PC-9 (cell line): ENCODE measurements around the gene CHURC1. TPM values are rescaled to one million over a fixed set of nuclear protein-coding genes. Genes with fewer than 3 reads are reported as not detected.

Experiments
- BruUV-seq: library from RNA; stranded (reverse); fragments of 400-500 nt; replicated peaks from 2 replicates; lab custom pipeline; 2021; lab: Mats Ljungman, UMichigan
- CTCF ChIA-PET: fragments of 300-600 bp; sonication (Branson Sonifier 250); formaldehyde crosslinking; loops from one replicate; lab custom pipeline; 2022; ENCODE audit warnings: antibody characterized with exemption; lab: Charles Lee
- POLR2A ChIA-PET: fragments of 300-600 bp; sonication (Branson Sonifier 250); formaldehyde crosslinking; loops from one replicate; lab custom pipeline; 2022; ENCODE audit warnings: antibody characterized with exemption; ENCODE audit not compliant: unreplicated experiment; lab: Charles Lee
- DNase-seq, 2 experiments: peaks; one replicate each; pipeline versions ENCODE4 v3.0.0 to v3.0.0-alpha.2; 2015 to 2022; ENCODE audit warnings: mixed read lengths in 1 of 2
- H2AFZ ChIP-seq: fragments of 200-600 bp; sonication (generic); 2 replicates; pipeline ENCODE4 v1.8.1; 2017; ENCODE audit warnings: antibody characterized with exemption
- H3F3A ChIP-seq: fragments of 200-600 bp; sonication (generic); 2 replicates; pipeline ENCODE4 v1.8.1; 2017; ENCODE audit warnings: antibody characterized with exemption, mild to moderate bottlenecking, low read depth; ENCODE audit not compliant: insufficient read depth
- H3K27ac ChIP-seq: fragments of 200-600 bp; sonication (generic); 2 replicates; pipeline ENCODE4 v1.6.1; 2016; ENCODE audit warnings: mixed run types
- H3K27me3 ChIP-seq: fragments of 200-600 bp; sonication (generic); 2 replicates; pipeline ENCODE4 v1.6.1; 2016; ENCODE audit warnings: low read depth, mixed run types; ENCODE audit not compliant: insufficient read depth
- H3K36me3 ChIP-seq: fragments of 200-600 bp; sonication (generic); 2 replicates; pipeline ENCODE4 v1.6.1; 2016; ENCODE audit warnings: low read depth, mixed run types
- H3K4me1 ChIP-seq: fragments of 200-600 bp; sonication (generic); replicated peaks from 2 replicates; pipeline ENCODE4 v1.6.1; 2016; ENCODE audit warnings: mixed run types; ENCODE audit not compliant: insufficient read depth
- H3K4me2 ChIP-seq: fragments of 200-600 bp; sonication (generic); 2 replicates; pipeline ENCODE4 v1.6.1; 2017; ENCODE audit warnings: mixed run types
- H3K4me3 ChIP-seq: fragments of 200-600 bp; sonication (generic); 2 replicates; pipeline ENCODE4 v1.6.1; 2016; ENCODE audit warnings: mixed run types
- H3K79me2 ChIP-seq: fragments of 200-600 bp; sonication (generic); 2 replicates; pipeline ENCODE4 v1.6.1; 2017; ENCODE audit warnings: low read depth, mixed run types
- H3K9me2 ChIP-seq: fragments of 200-600 bp; sonication (generic); 2 replicates; pipeline ENCODE4 v1.8.1; 2017; ENCODE audit warnings: mild to moderate bottlenecking; ENCODE audit not compliant: insufficient read depth
- H3K9me3 ChIP-seq: fragments of 200-600 bp; sonication (generic); 2 replicates; pipeline ENCODE4 v1.8.1; 2016; ENCODE audit warnings: low read depth; ENCODE audit not compliant: insufficient read depth
- H4K20me1 ChIP-seq: fragments of 200-600 bp; sonication (generic); 2 replicates; pipeline ENCODE4 v1.8.1; 2017; ENCODE audit not compliant: insufficient read depth
- EZH2 ChIP-seq: fragments of 200-600 bp; sonication (generic); IDR thresholded peaks from 2 replicates; pipeline ENCODE4 v1.8.0; 2017; ENCODE audit warnings: antibody characterized with exemption, low read depth
- intact Hi-C: fragments of 100-400 bp; cut with micrococcal nuclease; formaldehyde crosslinking; loops from one replicate; pipeline ENCODE4 v1.10.0; 2022; ENCODE audit not compliant: unreplicated experiment
- total RNA-seq: library from RNA; stranded (reverse); gene quantifications from 2 replicates; pipeline ENCODE4 v1.2.3, GENCODE V29; 2021
- TF ChIP-seq, protein P1 (sequence below): fragments of 200-600 bp; sonication (generic); conservative IDR thresholded peaks from 2 replicates; pipeline ENCODE4 v1.6.1; 2017; ENCODE audit warnings: mixed run types, antibody characterized with exemption, mild to moderate bottlenecking, moderate library complexity

Gene CHURC1
- total RNA-seq, 1 experiment from 2014 or later = 91.8 TPM

GRCh38 chr14:64974563-64974962, 60.3 kb downstream of the CHURC1 start:
- H2AFZ ChIP-seq = no peak overlapping the region
- DNase-seq = no peak
- peaks cover 27% of the 10 kb centered on the region for H3F3A ChIP-seq
- H3K36me3 ChIP-seq = no peaks in the 10 kb centered on the region
- no peak overlapping the region for H3K27ac ChIP-seq
- H3K27me3 ChIP-seq = no peaks in the 10 kb centered on the region
- H3K4me3 ChIP-seq = no peak overlapping the region
- peaks cover 27% of the 10 kb centered on the region for H3K79me2 ChIP-seq
- intact Hi-C loops = loop anchor here (5.0 kb wide), 2 partner anchors 217 to 472 kb away; partner anchors contain the start of genes ZBTB1 and ZBTB25
- no peaks in the 10 kb centered on the region for H3K9me3 ChIP-seq
- no TSS peak for BruUV-seq
- TF ChIP-seq EZH2 = no peak
- TF ChIP-seq, protein P1, sequence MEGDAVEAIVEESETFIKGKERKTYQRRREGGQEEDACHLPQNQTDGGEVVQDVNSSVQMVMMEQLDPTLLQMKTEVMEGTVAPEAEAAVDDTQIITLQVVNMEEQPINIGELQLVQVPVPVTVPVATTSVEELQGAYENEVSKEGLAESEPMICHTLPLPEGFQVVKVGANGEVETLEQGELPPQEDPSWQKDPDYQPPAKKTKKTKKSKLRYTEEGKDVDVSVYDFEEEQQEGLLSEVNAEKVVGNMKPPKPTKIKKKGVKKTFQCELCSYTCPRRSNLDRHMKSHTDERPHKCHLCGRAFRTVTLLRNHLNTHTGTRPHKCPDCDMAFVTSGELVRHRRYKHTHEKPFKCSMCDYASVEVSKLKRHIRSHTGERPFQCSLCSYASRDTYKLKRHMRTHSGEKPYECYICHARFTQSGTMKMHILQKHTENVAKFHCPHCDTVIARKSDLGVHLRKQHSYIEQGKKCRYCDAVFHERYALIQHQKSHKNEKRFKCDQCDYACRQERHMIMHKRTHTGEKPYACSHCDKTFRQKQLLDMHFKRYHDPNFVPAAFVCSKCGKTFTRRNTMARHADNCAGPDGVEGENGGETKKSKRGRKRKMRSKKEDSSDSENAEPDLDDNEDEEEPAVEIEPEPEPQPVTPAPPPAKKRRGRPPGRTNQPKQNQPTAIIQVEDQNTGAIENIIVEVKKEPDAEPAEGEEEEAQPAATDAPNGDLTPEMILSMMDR = no peak
- no peak overlapping the region for H3K4me2 ChIP-seq
- ChIA-PET CTCF (interaction anchor here (0.6 to 0.7 kb wide), 2 partner anchors 150 to 983 kb away, joined by 4 to 12 read pairs; no protein-coding TSS in a partner anchor), POLR2A (interaction anchor here (0.6 kb wide), 2 partner anchors 54 to 425 kb away, joined by 3 to 5 read pairs; no protein-coding TSS in a partner anchor)
- peaks cover 21% of the 10 kb centered on the region for H3K4me1 ChIP-seq
- H4K20me1 ChIP-seq = no peaks in the 10 kb centered on the region
- no peaks in the 10 kb centered on the region for H3K9me2 ChIP-seq

GRCh38 chr14:64979336-64980074, 65.2 kb downstream of the CHURC1 start:
- H3K36me3 ChIP-seq = no peaks in the 10 kb centered on the region
- no peak overlapping the region for H3K4me2 ChIP-seq
- DNase-seq = no peak
- H4K20me1 ChIP-seq = no peaks in the 10 kb centered on the region
- H3F3A ChIP-seq = no peaks in the 10 kb centered on the region
- no peak overlapping the region for H2AFZ ChIP-seq
- no peaks in the 10 kb centered on the region for H3K27me3 ChIP-seq
- ChIA-PET CTCF (interaction anchor here (1.0 kb wide), 1 partner anchor 37 kb away, joined by 4 read pairs; the partner anchor contains the start of gene GPX2), POLR2A (no interaction called here)
- H3K9me3 ChIP-seq = no peaks in the 10 kb centered on the region
- H3K4me1 ChIP-seq = no peaks in the 10 kb centered on the region; the same call in 1 of the 2 replicates
- no peaks in the 10 kb centered on the region for H3K9me2 ChIP-seq
- intact Hi-C loops = loop anchor here (5.0 kb wide), 2 partner anchors 87 to 637 kb away; no protein-coding TSS in a partner anchor
- TF ChIP-seq, protein P1 = no peak
- TF ChIP-seq EZH2 = no peak
- BruUV-seq = no TSS peak
- H3K79me2 ChIP-seq = no peaks in the 10 kb centered on the region
- no peak overlapping the region for H3K27ac ChIP-seq
- H3K4me3 ChIP-seq = no peak overlapping the region

GRCh38 chr14:64983439-64984310, 69.4 kb downstream of the CHURC1 start:
- Histone ChIP-seq H3K4me3 (peak overlapping the region; percentile 36; the same call in 1 of the 2 replicates), H3K9me3 (no peaks in the 10 kb centered on the region), H3K4me1 (peaks cover 19% of the 10 kb centered on the region), H3K36me3 (no peaks in the 10 kb centered on the region), H2AFZ (peak overlapping the region; percentile 56; the same call in 1 of the 2 replicates), H3K79me2 (peaks cover 17% of the 10 kb centered on the region), H3K4me2 (peak overlapping the region; percentile 69), H4K20me1 (no peaks in the 10 kb centered on the region), H3K9me2 (no peaks in the 10 kb centered on the region), H3K27ac (no peak overlapping the region), H3F3A (no peaks in the 10 kb centered on the region), H3K27me3 (no peaks in the 10 kb centered on the region)
- intact Hi-C loops = loop anchor here (1.0 to 5.0 kb wide), 6 partner anchors 23 to 641 kb away; partner anchors contain the start of gene GPX2
- BruUV-seq = no TSS peak
- CTCF ChIA-PET = interaction anchor here (0.5 to 0.7 kb wide), 2 partner anchors 52 to 471 kb away, joined by 3 to 4 read pairs; no protein-coding TSS in a partner anchor
- no peak for TF ChIP-seq EZH2
- TF ChIP-seq, protein P1 = peak; percentile 94
- DNase-seq = peak; percentile 43 to 65
- POLR2A ChIA-PET = no interaction called here
